Muscle of back (tissue), 11 donors: Measurements from ENCODE around the gene C17orf113. TPM values are rescaled to one million over a fixed set of nuclear protein-coding genes. Genes with fewer than 3 reads are reported as not detected.
"Not testable (repeated sequence)": the region's sequence is repeated elsewhere in the genome, so short reads cannot be mapped to it uniquely, and the experiment has no call there.

ENCODE experiments used
- DNase-seq, 3 donors: peaks; one replicate each; pipeline versions ENCODE4 v3.0.0 to v3.0.0-alpha.2; 2013
- polyA plus RNA-seq, 10 donors: library from polyadenylated mRNA; unstranded; fragments of 120-200 nt; gene quantifications; one replicate each; pipeline ENCODE4 v1.2.1, GENCODE V29; 2013; ENCODE audit not compliant: insufficient read length in 10 of 10

The C17orf113 gene
- polyA plus RNA-seq, 10 donors: 0.87 to 1.7 (median 1.0) TPM

GRCh38 chr17:42042598-42043319 lies 7.6 kb downstream of the C17orf113 start:
- no peak for DNase-seq

GRCh38 chr17:42041619-42042018 lies 8.8 kb downstream of the C17orf113 start:
- no peak for DNase-seq

- no peak for DNase-seq
These were observed 9.6 kb downstream of the C17orf113 start for GRCh38 chr17:42040818-42041217.

- DNase-seq: no peak
These were observed 10.3 kb downstream of the C17orf113 start for GRCh38 chr17:42039794-42040763.

GRCh38 chr17:42038221-42038973 lies 12.0 kb downstream of the C17orf113 start:
- DNase-seq: no peak

- DNase-seq: no peak
These were observed 16.3 kb downstream of the C17orf113 start for GRCh38 chr17:42034059-42034458.

GRCh38 chr17:42031584-42031983 lies 18.8 kb downstream of the C17orf113 start:
- no peak for DNase-seq

GRCh38 chr17:42028791-42029127 lies 21.6 kb downstream of the C17orf113 start:
- DNase-seq: no peak

- peak in 1 of 3 donors; percentile 31 for DNase-seq
These were observed 22.2 kb downstream of the C17orf113 start for GRCh38 chr17:42027961-42028790.

GRCh38 chr17:42027590-42027889 lies 22.9 kb downstream of the C17orf113 start:
- DNase-seq: no peak

- peak in 2 of 3 donors; percentile 41 to 75 for DNase-seq
These were observed 23.4 kb downstream of the C17orf113 start for GRCh38 chr17:42026857-42027589.

- DNase-seq: no peak
These were observed 24.5 kb downstream of the C17orf113 start for GRCh38 chr17:42025936-42026335.

- no peak for DNase-seq
These were observed 25.2 kb downstream of the C17orf113 start for GRCh38 chr17:42025191-42025579.

GRCh38 chr17:42023524-42024349 lies 26.7 kb downstream of the C17orf113 start:
- no peak for DNase-seq

GRCh38 chr17:42020845-42021244 lies 29.6 kb downstream of the C17orf113 start:
- DNase-seq: not testable (repeated sequence)

- DNase-seq: peak; percentile 86 to 96 (median 91)
These were observed 30.6 kb downstream of the C17orf113 start, which contains the start of gene NKIRAS2 for GRCh38 chr17:42019509-42020404. Gene NKIRAS2, plus strand, starts transcription at chr17:42020090. Its CDS starts 1,488 bp downstream, at chr17:42021578.

- DNase-seq: no peak
These were observed 31.4 kb downstream of the C17orf113 start for GRCh38 chr17:42018988-42019387.

GRCh38 chr17:42018339-42018738 lies 32.1 kb downstream of the C17orf113 start:
- no peak for DNase-seq

- no peak for DNase-seq
These were observed 32.6 kb downstream of the C17orf113 start for GRCh38 chr17:42017866-42018200.
